LNCAP (cell line): ENCODE results near the gene FBXO11.

ENCODE experiments used
- TF ChIP-seq, protein P1 (sequence below): fragments of 450-650 bp; IDR thresholded peaks from 2 replicates; pipeline ENCODE4 v1.5.1; 2017; ENCODE audit warnings: mild to moderate bottlenecking

Gene FBXO11

DNA sequence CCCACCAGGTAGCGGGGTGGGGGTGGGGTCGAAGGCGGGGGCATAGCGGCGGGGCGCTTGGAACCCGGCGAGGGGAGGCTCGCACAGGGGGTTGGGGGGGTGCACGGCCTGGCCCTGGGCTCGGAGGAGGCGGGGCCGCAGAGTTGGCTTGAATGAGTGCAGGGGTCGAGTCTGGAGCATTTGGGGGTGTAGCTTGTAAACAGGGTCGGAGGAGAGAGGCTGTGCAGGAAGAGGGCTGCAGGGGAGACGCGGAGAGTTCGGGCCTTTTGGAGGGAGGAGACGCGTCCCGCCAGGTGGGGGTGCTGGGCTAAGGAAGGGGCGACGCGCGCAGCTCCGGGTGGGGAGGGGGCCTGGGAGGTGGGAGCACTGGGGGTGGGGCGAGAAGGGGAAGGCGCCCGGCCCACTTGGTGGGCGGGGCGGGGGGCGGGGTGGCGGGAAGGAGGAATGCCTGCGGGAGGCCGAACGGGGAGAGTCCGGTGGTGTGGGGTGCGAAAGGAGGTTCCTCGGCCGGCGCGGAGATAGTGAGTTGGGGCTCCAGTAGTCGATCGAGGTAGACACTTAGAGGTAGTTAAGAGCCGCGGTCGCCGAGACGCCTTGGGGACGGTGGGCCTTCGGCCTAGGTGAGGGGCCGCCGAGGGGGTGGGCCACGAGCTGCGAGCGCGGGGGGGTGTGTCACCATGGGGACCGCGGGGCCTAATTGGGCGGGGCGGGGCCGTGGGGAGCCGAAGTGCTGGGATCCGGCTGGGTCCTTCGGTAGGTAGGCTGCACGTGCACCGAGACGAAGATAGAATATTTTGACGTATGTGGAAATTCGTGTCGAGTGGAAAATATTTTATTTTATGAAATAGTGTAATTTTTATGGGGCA is 122.6 kb downstream of the FBXO11 start:
- TF ChIP-seq, protein P1, sequence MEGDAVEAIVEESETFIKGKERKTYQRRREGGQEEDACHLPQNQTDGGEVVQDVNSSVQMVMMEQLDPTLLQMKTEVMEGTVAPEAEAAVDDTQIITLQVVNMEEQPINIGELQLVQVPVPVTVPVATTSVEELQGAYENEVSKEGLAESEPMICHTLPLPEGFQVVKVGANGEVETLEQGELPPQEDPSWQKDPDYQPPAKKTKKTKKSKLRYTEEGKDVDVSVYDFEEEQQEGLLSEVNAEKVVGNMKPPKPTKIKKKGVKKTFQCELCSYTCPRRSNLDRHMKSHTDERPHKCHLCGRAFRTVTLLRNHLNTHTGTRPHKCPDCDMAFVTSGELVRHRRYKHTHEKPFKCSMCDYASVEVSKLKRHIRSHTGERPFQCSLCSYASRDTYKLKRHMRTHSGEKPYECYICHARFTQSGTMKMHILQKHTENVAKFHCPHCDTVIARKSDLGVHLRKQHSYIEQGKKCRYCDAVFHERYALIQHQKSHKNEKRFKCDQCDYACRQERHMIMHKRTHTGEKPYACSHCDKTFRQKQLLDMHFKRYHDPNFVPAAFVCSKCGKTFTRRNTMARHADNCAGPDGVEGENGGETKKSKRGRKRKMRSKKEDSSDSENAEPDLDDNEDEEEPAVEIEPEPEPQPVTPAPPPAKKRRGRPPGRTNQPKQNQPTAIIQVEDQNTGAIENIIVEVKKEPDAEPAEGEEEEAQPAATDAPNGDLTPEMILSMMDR, result no peak

DNA sequence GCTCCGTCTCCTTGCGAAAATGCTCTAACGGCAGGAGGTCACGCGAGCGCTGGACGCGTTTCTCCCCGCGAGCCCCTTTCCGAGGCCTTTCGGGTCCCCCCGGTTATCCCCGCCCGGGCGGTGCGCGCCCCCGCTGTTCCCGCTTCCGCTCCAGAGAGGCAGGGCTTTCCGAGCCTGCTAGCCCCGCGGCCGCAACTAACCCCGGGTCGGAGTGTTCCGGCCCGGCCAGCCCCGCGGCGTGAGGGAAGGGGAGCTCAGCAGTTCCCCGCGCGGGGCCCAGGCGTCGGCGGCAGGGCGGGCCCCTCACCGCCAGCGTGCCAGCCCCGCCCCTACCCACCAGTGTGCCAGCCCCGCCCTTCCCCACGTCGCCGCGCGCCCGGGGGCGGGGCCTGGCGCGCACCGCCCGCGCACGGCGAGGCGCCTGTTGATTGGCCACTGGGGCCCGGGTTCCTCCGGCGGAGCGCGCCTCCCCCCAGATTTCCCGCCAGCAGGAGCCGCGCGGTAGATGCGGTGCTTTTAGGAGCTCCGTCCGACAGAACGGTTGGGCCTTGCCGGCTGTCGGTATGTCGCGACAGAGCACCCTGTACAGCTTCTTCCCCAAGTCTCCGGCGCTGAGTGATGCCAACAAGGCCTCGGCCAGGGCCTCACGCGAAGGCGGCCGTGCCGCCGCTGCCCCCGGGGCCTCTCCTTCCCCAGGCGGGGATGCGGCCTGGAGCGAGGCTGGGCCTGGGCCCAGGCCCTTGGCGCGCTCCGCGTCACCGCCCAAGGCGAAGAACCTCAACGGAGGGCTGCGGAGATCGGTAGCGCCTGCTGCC is 123.4 kb downstream of the FBXO11 start, which contains the start of gene MSH6:
Gene MSH6, plus strand, starts transcription at position 475 of the 815 bp plus-strand sequence. Its CDS starts 89 bp downstream, at position 564.
- TF ChIP-seq, protein P1, result no peak

DNA sequence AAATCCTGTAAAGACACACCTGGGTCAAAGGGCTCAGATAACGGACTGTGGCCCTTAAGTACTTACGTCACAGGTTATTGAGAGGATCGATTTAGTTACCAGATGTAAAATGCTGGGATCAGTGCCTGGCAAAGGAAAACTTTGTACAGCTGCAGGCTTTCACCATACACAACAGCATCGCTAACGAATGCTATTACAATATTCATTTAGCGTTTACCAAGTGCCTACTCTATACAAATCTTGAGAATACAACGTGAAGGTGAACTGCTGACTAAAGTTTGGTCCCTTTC is 124.0 kb downstream of the FBXO11 start:
- TF ChIP-seq, protein P1, result no peak

DNA sequence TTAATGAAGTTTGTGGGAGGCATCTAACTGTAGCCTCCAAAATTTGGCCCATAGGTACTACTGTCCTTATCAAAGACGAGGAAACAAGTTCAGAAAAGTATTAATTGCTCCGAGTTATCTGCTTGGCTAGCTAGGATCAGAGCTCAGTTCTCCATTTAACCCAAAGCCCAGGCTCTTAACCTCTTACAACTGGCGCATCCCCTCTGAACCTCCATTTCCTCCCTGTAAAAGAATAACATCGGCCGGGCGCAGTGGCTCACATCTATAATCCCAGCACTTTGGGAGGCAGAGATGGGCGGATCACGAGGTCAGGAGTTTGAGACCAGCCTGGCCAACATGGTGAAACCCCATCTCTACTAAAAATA is 126.9 kb downstream of the FBXO11 start:
- TF ChIP-seq, protein P1, result no peak

DNA sequence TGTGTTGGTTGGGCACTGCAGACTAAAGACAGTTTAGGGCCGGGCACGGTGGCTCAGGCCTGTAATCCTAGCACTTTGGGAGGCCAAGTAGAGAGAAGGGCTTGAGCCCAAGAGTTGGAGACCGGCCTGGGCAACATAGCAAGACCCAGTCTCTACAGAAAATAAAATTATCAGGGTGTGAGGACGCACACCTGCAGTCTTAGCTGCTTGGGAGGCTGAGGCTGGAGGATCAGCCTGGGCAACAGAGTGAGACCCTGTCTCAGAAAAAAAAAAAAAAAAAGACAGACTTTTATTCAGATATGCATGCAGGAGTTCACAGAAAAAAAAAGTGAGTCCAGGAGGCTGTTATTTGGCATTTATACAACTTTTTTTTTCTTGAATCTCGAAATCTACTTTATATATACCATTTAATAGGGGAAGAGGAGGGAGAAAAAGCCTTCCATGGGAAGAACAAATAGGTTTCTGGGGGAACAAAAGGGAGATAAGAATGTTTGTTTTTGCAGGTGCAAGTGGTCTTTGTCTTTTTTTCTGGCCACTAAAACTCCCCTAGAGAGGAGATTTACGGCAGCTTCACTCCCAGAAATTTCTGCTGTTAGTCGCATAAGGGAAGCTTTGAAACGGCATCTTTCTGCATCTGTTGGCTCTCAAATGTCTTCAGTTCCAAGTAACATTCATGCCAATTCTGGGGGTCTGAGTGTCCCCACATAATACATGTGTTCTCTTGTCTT is 127.4 kb downstream of the FBXO11 start:
- TF ChIP-seq, protein P1, result no peak

DNA sequence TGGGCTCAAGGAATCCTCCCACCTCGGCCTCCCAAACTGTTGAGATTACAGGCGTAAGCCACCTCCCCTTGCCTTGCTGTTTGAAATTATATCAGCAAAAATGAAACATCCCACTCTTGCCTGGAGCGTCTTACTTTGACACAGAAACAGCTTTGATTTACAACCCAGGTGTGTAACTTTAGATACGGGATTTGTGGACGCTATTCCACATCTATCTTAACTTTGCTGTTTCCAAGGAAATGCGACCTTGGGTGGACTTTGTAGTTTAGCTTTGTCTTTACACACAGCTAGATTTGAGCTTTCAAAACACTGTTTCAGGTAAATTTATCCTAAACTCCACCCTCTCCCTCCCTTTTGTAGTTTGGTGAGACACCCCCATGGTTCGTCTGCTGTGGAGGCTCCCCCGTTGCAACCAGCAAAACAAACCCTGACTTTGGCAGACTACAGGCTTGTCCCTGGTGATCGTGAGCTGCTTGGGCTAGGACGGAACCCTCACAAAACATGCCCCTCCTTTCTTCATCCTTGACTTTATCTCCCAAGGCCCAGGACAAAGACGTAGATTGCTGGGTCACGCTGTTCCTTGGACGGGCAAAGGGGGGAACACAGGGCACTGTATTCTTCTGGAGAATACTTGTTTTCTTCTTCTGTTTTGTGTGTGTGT is 128.9 kb downstream of the FBXO11 start:
- TF ChIP-seq, protein P1, result no peak

DNA sequence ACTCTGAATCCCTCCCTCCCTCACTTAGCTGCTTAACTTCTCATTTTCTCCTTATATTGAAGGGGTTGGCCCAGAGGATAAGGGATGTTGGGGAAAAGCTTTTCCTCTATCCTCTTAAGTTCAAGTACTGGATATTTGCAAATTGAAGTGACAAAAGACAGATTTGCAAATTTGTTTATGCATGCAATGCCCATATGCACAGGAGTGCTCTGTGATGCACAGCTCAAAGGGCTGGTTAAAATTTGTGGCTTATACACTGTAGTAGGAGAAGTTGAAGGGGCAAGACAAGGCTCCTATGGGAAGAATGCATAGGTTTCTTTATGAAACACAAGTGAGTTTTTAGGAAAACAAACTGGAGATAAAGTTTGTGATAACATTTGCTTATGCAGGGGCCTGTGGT is 131.7 kb downstream of the FBXO11 start:
- TF ChIP-seq, protein P1, result no peak
